ENCODE results near the gene MTMR12.

MTMR12 gene

GRCh38 chr5:32314658-32315057 is 1.9 kb upstream of the MTMR12 start:
- TF ChIP-seq CTCF (IDR thresholded peaks at IDR 0.05) = no peak

- no peak for TF ChIP-seq CTCF (IDR thresholded peaks at IDR 0.05)
Observed at GRCh38 chr5:32312197-32312594, 543 bp downstream of the MTMR12 start.

DNA sequence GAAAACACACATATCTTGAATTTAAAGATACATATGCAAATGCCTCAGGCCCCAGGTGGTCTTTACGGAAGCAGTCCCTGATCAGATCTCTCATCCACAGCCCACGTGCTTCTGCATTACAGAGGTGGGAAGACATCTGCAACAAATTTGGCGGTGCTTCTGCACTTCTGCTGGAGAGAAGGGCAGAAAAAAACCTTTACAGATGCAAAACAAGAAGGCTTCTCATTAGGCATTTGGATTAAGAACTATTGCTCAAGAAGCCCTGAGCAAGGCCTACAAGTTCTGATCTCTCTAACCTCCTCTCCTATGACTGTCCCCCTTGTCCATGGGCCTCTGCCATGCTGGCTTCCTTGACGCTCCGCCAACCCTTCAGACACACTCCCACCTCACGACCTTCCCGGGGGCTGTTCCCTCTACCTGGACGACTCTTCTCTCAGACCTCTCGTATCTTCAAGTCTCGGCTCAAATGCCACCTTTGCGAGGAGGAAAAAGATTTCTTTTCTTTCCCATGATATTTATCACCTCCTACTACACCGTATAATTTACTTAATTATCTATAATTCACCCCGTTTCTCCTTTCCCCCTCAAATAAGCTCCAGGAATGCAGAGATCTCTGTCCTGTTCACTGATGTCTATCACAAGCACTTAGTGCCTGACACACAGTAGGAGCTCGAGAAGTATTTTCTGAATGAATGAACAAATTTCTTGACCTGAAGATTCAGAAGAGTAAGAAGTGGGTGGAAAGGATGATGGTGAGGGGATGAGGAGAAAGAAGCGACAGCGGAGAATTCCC is 1.1 kb downstream of the MTMR12 start:
- TF ChIP-seq CTCF (IDR thresholded peaks at IDR 0.05) = no peak

GRCh38 chr5:32309761-32310160 is 3.0 kb downstream of the MTMR12 start:
- TF ChIP-seq CTCF (IDR thresholded peaks at IDR 0.05) = no peak

DNA sequence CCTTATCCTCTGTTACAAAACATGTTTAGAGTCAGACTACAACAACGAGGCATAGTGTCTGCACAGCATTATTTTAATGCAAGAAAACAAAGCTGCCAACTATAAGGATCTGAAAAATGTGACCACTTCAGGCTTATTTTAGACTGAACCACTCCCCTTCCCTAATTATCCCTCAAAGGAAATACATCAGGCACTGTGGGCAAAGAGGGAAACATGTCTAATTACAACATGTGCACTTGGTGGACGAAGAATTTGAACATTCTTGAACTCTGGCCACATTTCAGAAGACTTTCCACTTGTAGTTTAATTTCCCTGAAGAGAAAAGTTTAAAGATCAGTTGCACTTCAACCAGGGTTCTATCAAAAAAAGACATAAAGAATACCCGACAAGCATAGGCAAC is 3.8 kb downstream of the MTMR12 start:
- no peak for TF ChIP-seq CTCF (IDR thresholded peaks at IDR 0.05)

GRCh38 chr5:32307769-32308194 is 5.0 kb downstream of the MTMR12 start:
- TF ChIP-seq CTCF (IDR thresholded peaks at IDR 0.05) = no peak

DNA sequence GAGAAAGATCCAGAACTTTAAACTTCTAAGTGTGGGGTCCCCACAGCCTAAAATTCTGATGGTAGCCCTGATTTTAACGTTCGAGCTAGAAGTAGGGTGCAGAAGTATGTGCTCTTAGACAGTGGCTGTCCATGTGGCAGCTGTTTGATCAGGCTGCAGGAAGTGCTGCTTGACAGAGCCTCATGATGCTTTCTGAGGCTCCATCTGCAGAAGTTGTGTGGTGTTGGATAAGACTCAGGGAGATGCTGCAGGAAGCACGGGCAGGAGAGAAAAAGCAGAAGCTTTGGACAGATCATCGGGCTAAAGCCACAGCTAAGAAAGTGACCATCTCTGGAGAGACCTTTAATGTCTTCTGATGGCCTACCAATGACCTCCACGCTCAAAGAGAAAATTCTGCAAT is 8.1 kb downstream of the MTMR12 start:
- no peak for TF ChIP-seq CTCF (IDR thresholded peaks at IDR 0.05)

DNA sequence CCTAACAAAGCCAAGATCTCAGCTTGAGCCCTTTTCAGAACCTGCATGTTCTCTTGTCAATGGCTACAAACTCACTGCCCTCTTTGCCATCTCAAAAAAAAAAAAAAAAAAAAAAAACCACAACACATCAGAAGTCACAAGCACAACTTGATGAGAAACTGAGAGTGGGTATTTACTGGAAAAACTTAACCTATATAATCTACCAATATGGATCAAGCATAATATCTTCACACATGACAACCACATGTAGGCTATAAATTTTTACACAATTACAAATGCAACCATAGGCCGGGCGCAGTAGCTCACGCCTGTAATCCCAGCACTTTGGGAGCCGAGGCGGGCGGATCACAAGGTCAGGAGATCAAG is 9.0 kb downstream of the MTMR12 start:
- TF ChIP-seq CTCF (IDR thresholded peaks at IDR 0.05) = no peak

Data from LNCAP (cell line).